HG02973 (cell line): ENCODE results near the gene GALNT13.

ENCODE experiments used
- ATAC-seq: cut with Tn5 transposase; IDR thresholded peaks from one replicate; pipeline ENCODE4 v1.9.1; 2021; ENCODE audit warnings: moderate library complexity; ENCODE audit not compliant: unreplicated experiment

The GALNT13 gene

DNA sequence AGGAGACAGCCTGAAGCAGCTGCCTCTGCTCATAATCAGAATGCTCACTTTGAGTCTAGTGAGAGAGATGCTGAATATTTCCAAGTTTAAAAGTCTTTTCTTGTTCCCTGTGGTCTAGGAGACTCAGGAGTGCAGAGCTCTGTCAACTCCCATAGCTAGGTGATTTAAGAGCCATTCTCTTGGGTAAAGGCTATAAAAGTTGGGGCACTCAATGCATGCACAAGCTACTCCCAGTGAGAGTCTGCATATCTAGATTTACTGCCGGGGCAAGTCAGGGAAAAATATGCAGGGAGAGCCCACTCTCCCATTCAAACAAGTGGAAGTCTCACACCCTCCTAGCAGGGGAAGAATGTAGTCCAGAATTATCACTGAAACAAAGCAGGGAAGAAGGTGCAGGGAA is 418.1 kb downstream of the GALNT13 start:
- no peak for ATAC-seq

GRCh38 chr2:154291511-154291910 is 419.8 kb downstream of the GALNT13 start:
- ATAC-seq, result no peak

GRCh38 chr2:154291927-154292326 is 420.2 kb downstream of the GALNT13 start:
- no peak for ATAC-seq

DNA sequence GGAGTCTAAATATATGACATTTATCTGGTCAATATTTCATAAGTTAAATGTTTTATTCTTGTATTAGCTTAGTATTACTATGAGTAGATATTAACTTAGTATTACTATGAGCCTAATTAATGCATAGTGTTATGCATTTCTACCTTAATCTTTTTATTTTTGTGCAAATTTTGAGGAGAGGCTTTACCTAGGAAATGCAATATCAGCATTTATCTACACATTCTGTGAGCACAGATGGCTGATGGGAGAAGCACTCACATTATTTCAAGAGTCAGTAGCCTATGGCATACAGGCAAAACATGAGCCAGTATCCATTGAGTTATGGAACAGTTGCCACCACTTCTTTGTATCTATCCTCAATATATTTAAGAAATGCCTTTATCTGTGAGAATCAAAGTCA is 422.1 kb downstream of the GALNT13 start:
- no peak for ATAC-seq

DNA sequence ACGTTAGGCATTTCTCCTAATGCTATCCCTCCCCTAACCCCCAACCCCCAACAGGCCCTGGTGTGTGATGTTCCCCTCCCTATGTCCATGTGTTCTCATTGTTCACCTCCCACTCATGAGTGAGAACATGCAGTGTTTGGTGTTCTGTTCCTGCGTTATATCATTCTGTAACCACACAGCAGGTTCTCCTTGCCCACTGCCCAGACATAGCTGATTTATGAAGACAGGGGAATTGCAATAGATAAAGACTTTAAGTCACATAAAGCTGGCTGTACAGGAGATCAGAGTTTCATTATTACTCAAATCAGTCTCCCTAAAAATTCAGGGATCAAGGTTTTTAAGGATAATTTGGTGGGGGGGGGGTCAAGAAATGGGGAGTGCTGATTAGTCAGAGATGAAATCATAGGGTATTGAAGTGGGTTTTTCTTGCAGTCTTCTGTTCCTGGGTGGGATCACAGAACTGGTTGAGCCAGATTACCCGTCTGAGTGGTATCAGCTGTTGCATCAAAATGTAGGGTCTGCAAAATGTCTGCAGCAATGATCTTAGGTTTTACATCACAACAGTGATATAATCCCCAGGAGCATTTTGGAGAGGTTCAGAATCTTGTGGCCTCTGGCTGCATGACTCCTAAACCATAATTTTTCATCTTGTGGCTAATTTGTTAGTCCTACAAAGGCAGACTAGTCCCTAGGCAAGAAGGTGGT is 434.7 kb downstream of the GALNT13 start:
- ATAC-seq, result no peak

DNA sequence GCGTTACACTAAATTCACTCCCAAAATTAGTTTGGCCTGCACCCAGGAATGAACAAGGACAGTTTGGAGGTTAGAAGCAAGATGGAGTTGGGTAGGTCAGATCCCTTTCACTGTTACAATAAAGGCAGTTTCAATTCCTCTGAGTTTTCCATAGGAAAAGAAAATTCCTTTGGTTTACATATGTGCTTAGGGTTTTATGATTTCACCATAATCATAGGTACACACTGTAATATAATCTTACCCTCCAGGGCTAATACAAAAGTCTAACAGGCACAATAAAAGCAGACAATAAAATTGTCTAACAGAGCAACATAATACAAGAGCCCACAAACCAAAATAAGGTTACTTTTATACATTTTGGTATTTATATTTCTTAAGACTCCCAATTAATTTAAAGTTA is 435.3 kb downstream of the GALNT13 start:
- ATAC-seq, result no peak

GRCh38 chr2:154324601-154325000 is 452.9 kb downstream of the GALNT13 start:
- ATAC-seq, result no peak

GRCh38 chr2:154329510-154329909 is 457.8 kb downstream of the GALNT13 start:
- no peak for ATAC-seq

GRCh38 chr2:154331784-154332183 is 460.1 kb downstream of the GALNT13 start:
- no peak for ATAC-seq

GRCh38 chr2:154336201-154336600 is 464.5 kb downstream of the GALNT13 start:
- ATAC-seq, result no peak

DNA sequence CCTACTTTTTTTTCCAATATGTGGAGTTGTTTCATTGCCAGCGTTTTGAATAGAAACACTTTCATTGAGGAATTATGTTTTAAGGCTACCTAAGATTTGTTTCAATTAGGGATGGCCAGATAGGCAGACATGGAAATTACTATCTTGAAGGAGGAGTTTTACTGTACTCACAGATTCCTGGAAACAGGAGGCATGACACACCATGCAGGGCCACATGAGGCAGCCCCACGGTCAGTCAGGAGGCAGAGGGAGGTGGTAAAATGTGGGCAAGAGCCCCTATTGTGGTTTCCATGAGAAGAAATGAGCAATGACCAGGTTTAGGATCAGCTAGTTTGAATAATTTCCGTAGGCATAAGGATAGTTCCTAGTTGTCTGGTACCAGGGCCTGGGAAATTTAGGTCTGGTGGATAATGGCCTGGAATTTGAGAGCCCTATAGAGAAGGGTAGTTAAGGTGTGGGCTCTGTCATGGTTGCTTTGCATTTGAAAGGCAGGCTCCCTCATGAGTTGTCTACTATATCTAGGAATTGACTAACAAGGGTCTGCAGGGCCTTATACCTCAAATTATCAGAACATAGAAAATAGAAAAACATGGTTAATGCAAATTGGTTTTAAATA is 466.7 kb downstream of the GALNT13 start:
- no peak for ATAC-seq

GRCh38 chr2:154343282-154343681 is 471.6 kb downstream of the GALNT13 start:
- no peak for ATAC-seq

DNA sequence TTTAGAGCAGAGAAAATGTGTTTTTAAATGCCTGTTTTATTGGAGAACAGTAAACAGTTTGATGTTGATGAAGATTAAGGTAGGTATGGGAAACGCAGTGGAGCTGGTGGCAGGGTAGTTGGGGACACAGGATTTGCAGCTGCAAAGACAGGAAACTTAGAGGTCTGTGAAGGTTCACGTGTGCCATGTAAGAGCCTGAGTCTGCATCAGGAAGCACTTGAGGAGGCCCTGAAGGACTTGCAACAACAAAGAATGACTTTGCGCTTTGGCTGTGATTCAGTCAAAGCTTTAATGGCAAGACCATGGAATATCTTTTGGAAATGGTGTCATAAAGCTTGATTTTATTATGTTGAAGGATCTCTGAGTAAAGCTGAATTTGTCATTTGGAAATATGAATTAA is 479.2 kb downstream of the GALNT13 start:
- no peak for ATAC-seq

- no peak for ATAC-seq
Observed at GRCh38 chr2:154361276-154361675, 489.6 kb downstream of the GALNT13 start.

DNA sequence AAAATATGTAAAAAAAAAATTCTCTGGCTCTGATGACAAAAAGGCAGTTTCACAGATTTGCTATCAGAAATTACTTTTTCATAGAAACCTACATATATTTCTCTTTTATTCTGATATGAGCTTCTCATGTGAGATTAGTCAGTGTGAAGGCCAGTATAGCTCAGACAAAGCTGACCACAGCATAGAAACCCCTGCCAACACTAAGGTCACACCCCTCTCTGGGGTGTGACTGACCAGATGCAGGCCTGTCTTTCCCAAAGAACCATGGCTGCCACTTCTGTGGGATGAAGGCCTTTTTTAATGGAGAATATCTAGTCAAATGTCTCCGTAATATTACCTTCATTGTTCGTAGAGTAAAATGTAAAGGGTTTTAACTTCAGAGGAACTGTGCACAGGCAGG is 496.4 kb downstream of the GALNT13 start:
- no peak for ATAC-seq

DNA sequence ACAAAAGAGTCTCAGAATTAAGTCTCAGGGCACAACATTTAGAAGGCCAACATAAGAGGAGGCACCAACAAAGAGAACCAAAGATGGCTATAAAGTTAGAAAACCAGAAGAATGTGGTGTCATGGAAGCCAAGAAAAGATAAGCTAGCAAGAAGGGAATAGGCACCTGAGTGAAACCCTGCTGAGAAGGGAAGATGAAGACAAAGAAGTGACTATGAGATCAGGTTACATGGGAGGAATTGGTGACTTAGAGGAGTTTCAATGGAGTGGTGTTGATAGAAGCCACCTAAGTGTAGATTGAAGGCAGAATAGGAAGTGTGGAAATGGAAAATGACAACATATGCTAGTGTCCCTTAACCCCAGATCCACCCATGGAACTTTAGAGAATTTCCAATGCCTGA is 499.2 kb downstream of the GALNT13 start:
- no peak for ATAC-seq

GRCh38 chr2:154374416-154374815 is 502.7 kb downstream of the GALNT13 start:
- ATAC-seq, result no peak

DNA sequence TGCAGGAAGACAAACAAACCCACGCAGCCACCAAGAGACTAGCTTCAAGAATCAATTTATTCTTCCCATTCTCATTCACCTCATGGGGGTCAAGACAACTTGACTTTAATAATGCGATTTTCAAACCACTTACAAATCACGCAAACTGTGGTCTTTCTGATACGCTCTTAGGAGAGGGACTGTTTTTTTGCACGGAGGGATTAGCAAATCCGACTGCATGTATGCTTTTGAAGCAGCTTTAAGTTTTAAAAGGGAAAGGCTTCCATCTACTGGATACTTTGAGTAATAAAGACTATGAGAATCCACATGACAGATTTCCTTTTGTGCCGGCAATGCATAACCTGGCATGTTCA is 503.8 kb downstream of the GALNT13 start:
- no peak for ATAC-seq

GRCh38 chr2:154381931-154382794 is 510.4 kb downstream of the GALNT13 start:
- ATAC-seq, result no peak

DNA sequence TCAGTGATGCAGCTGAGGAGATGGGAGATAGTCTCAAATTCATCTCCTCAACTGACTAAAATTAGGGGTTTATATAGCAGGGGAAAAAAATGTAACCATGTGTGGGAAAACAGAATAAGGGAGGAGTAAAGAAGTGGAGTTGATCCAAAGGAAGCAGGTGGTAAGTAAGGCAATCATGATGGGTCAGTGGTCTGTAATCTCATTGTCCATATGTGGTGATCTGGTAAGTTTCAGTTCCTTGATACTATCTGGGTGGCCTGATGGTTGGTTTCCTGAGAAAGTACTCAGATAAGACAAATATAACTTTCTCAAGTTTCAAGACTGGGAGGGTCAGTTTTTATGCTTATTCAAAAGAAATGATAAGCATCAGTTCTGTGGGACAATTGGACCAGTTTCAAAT is 514.5 kb downstream of the GALNT13 start:
- no peak for ATAC-seq

GRCh38 chr2:154391051-154391450 is 519.3 kb downstream of the GALNT13 start:
- no peak for ATAC-seq

GRCh38 chr2:154392256-154392655 is 520.5 kb downstream of the GALNT13 start:
- peak; percentile 93 for ATAC-seq
